Esophagus squamous epithelium (tissue), 5 donors: ENCODE measurements around the gene AFG3L2. TPM values are rescaled to one million over a fixed set of nuclear protein-coding genes. Genes with fewer than 3 reads are reported as not detected.

Experiments
- DNase-seq: peaks from one replicate; lab custom pipeline; 2025; lab: John Stamatoyannopoulos, UW
- H3K27ac ChIP-seq, 4 donors: fragments of 200-600 bp; sonication (generic); one replicate each; pipeline ENCODE4 v1.5.1; 2016 to 2019; ENCODE audit warnings: mild to moderate bottlenecking in 1 of 4
- H3K27me3 ChIP-seq, 4 donors: fragments of 200-600 bp; sonication (generic); 1 replicate in 3 of 4; 2 replicates in 1 of 4; pipeline versions ENCODE4 v1.5.1 to v1.6.0; 2017 to 2021; ENCODE audit warnings: antibody characterized with exemption in 1 of 4
- H3K36me3 ChIP-seq, 3 donors: fragments of 200-600 bp; sonication (generic); one replicate each; pipeline ENCODE4 v1.5.1; 2016 to 2019
- H3K4me1 ChIP-seq, 3 donors: fragments of 200-600 bp; sonication (generic); one replicate each; pipeline ENCODE4 v1.5.1; 2017 to 2019
- H3K4me3 ChIP-seq, 4 donors: fragments of 200-600 bp; sonication (generic); 1 replicate in 3 of 4; 2 replicates in 1 of 4; pipeline ENCODE4 v1.5.1; 2016 to 2019; ENCODE audit warnings: mild to moderate bottlenecking in 2 of 4, moderate library complexity in 1 of 4
- H3K9me3 ChIP-seq, 3 donors: fragments of 200-600 bp; sonication (generic); one replicate each; pipeline ENCODE4 v1.5.1; 2016 to 2019
- POLR2A ChIP-seq, 4 donors: fragments of 450-650 bp; IDR thresholded peaks; one replicate each; pipeline ENCODE4 v1.6.1; 2017; ENCODE audit warnings: antibody characterized with exemption in 4 of 4, mild to moderate bottlenecking in 4 of 4, moderate library complexity in 3 of 4
- WGBS, 2 donors: methylation state at CpG; one replicate each; pipeline ENCODE4 v1.1.5; 2018; 5-methylcytosine and 5-hydroxymethylcytosine counted together
- intact Hi-C: fragments of 100-400 bp; cut with DNase I; formaldehyde crosslinking; loops from one replicate; pipeline ENCODE4 v1.15.0; 2022
- total RNA-seq, 4 donors: library from RNA; depleted of rRNA; stranded (reverse); fragments of >200 nt; gene quantifications; one replicate each; pipeline ENCODE4 v1.1.0, GENCODE V29; 2016
- TF ChIP-seq, protein P1 (sequence below), 6 experiments: fragments of 450-650 bp in 4 of 6; fragments of 200-600 bp in 2 of 6; sonication (generic) in 2 of 6; IDR thresholded peaks; one replicate each; pipeline ENCODE4 v1.5.1; 2016 to 2019; ENCODE audit warnings: antibody characterized with exemption in 6 of 6, mild to moderate bottlenecking in 4 of 6, moderate library complexity in 4 of 6
- donor health status: DM: yes; HTN: yes; CAD: no.

AFG3L2 gene
- total RNA-seq, 4 donors from 2014 or later, result 41.5 to 62.9 (median 58.1) TPM

DNA sequence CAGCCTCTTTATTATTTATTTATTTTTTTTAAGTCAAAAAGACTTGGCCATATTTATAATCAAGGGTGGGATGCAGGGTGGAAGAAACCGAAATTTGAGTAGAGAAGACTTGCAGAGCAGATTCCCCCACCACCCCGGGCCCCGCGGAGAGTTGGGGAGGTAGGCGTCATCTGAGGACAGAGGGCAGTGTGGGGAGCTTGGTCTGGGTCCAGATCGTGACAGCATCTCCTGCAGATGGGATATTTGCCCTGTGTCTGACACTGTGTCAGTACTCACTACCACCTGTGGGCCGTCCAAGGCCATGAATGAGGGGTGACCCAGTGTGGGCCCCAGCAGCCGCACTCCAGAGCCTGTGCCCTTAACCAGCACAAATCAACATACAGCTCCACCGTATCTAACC lies 20.2 kb upstream of the AFG3L2 start:
- Histone ChIP-seq H3K36me3 (no peaks in the 10 kb centered on the region), H3K4me1 (no peaks in the 10 kb centered on the region), H3K4me3 (no peak overlapping the region), H3K27me3 (no peaks in the 10 kb centered on the region), H3K27ac (no peak overlapping the region), H3K9me3 (no peaks in the 10 kb centered on the region)
- TF ChIP-seq POLR2A (IDR thresholded peaks at IDR 0.05), result no peak
- intact Hi-C loops, result no loop called here
- WGBS, 2 donors, result 86 to 91% methylated on average over 1 to 9 of the region's 9 CpGs
- DNase-seq, result no peak

DNA sequence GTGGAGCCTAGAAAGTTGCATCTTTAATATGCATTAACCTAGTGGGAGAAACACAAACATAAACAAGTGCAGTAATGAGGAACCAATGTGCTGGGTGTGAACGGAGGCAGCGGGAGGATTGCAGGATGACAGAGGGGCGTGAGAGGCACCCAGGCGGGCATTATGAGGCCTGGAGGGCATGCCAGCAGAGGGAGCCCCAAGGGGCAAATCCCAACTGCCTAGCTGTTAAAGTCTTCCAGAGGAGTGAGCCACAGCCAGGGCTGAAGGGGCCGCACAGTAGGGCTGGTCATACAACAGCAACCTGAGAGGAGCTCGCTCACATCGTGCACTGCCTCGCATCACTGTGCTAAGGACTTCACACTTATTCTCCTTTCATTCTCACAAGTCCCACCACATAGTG lies 17.4 kb upstream of the AFG3L2 start:
- TF ChIP-seq, protein P1, sequence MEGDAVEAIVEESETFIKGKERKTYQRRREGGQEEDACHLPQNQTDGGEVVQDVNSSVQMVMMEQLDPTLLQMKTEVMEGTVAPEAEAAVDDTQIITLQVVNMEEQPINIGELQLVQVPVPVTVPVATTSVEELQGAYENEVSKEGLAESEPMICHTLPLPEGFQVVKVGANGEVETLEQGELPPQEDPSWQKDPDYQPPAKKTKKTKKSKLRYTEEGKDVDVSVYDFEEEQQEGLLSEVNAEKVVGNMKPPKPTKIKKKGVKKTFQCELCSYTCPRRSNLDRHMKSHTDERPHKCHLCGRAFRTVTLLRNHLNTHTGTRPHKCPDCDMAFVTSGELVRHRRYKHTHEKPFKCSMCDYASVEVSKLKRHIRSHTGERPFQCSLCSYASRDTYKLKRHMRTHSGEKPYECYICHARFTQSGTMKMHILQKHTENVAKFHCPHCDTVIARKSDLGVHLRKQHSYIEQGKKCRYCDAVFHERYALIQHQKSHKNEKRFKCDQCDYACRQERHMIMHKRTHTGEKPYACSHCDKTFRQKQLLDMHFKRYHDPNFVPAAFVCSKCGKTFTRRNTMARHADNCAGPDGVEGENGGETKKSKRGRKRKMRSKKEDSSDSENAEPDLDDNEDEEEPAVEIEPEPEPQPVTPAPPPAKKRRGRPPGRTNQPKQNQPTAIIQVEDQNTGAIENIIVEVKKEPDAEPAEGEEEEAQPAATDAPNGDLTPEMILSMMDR (IDR thresholded peaks at IDR 0.05), result peak in 2 of 6 experiments; percentile 14 to 33
- no peak for TF ChIP-seq POLR2A (IDR thresholded peaks at IDR 0.05)
- Histone ChIP-seq H3K27ac (no peak overlapping the region), H3K27me3 (no peaks in the 10 kb centered on the region), H3K4me3 (no peak overlapping the region), H3K36me3 (no peaks in the 10 kb centered on the region), H3K4me1 (no peaks in the 10 kb centered on the region), H3K9me3 (no peaks in the 10 kb centered on the region)
- WGBS, 2 donors, result 64 to 65% methylated on average over 8 of the region's 8 CpGs
- no peak for DNase-seq
- intact Hi-C loops, result loop anchor here (5.0 kb wide), 1 partner anchor 263 kb away; the partner anchor contains the start of gene SPIRE1

DNA sequence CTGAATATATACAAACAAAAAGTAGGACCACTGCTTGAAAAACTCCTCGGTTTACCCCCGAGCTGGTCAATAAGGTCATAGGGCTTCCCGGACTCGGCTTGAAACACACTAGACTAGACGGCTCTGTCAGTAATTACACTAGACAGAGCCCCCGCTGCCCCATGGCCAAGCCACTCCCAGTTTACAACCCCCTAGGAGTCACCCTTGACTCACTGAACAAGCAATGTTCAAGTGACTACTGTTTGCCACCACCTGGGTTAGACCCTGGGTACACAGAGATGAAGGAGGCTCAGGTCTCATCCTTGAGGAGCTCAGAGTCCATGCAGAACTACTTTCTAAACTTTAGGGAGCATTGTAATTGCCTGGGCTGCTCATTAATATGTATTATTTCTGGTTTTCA lies 17.0 kb upstream of the AFG3L2 start:
- no peak for DNase-seq
- no peaks in the 10 kb centered on the region for H3K4me1 ChIP-seq

DNA sequence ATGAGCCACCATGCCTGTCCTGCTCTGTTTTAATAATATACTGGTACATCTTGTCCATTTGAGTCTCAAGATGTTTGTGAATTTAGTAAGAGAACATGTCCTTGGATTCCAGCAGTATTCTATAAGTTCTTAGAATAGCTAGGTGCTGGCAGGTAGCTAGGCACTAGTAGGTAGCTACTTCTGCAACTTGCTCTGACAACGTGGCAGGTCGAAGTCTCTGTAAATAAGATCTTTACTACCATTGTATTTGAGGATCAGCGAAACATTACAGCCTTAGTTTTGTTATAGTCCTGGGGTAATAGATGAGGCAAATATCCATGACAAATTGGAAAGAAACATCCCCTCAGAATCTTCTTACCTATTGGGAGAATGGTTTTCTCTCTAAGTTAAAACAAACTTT lies 16.5 kb upstream of the AFG3L2 start:
- no peaks in the 10 kb centered on the region for H3K4me1 ChIP-seq
- H3K9me3 ChIP-seq, result no peaks in the 10 kb centered on the region
- intact Hi-C loops, result loop anchor here (5.0 kb wide), 1 partner anchor 264 kb away; the partner anchor contains the start of gene SPIRE1
- H3K27me3 ChIP-seq, result no peaks in the 10 kb centered on the region
- no peaks in the 10 kb centered on the region for H3K36me3 ChIP-seq
- TF ChIP-seq, protein P1 (IDR thresholded peaks at IDR 0.05), result no peak
- no peak for TF ChIP-seq POLR2A (IDR thresholded peaks at IDR 0.05)
- no peak overlapping the region for H3K27ac ChIP-seq
- no peak for DNase-seq
- H3K4me3 ChIP-seq, result no peak overlapping the region
- WGBS, 2 donors, result 81 to 83% methylated on average over 3 of the region's 3 CpGs

More for the DNA sequence above, 17.0 kb upstream of the AFG3L2 start:
- Histone ChIP-seq H3K27ac (no peak overlapping the region), H3K27me3 (no peaks in the 10 kb centered on the region), H3K36me3 (no peaks in the 10 kb centered on the region), H3K4me3 (no peak overlapping the region), H3K9me3 (no peaks in the 10 kb centered on the region)
- TF ChIP-seq, protein P1 (IDR thresholded peaks at IDR 0.05), result no peak
- no peak for TF ChIP-seq POLR2A (IDR thresholded peaks at IDR 0.05)
- whole genome bisulfite sequencing, 2 donors, result 76 to 78% methylated on average over 6 of the region's 6 CpGs
- intact Hi-C loops, result loop anchor here (5.0 kb wide), 1 partner anchor 263 kb away; the partner anchor contains the start of gene SPIRE1

DNA sequence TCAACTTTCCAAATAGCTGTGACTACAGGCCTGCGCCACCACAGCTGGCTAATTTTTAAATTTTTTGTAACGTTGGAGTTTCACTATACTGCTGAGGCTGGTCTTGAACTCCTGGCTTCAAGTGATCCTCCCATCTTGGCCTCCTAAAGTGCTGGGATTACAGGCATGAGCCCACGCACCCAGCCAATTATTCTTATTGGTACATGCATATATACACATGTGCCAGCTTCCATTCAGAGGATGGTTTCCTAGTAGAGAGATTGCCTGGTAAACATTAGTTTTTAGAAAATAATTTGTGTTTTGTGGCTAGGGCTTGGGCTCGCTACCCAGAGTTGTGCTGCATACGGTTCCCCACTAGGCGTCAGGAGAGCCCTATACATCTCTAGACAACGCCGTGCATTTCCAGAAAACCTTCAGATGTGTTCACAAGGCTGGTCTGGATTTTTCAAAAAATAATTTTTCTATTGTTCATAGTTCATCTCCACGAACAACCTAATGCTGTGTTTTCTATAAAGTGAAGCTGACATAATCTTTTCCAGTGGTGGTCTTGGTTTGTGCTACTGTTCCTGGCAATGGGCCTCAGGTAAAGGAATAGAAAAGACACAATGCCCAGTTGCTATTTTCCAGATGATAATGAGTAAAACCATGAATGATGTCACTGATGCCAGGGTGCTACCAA lies 14.6 kb upstream of the AFG3L2 start:
- H3K9me3 ChIP-seq, result no peaks in the 10 kb centered on the region
- DNase-seq, result no peak
- 8 to 12% methylated on average over 9 of the region's 9 CpGs for whole genome bisulfite sequencing, 2 donors
- no peaks in the 10 kb centered on the region for H3K27me3 ChIP-seq
- no peaks in the 10 kb centered on the region for H3K4me1 ChIP-seq
- intact Hi-C loops, result loop anchor here (5.0 kb wide), 1 partner anchor 266 kb away; the partner anchor contains the start of gene SPIRE1
- H3K27ac ChIP-seq, result no peak overlapping the region
- no peak for TF ChIP-seq POLR2A (IDR thresholded peaks at IDR 0.05)
- TF ChIP-seq, protein P1 (IDR thresholded peaks at IDR 0.05), result peak; percentile 29 to 92 (median 86)
- H3K4me3 ChIP-seq, result no peak overlapping the region
- H3K36me3 ChIP-seq, result no peaks in the 10 kb centered on the region
